GM19238 (cell line): ENCODE measurements around the gene MS4A3.
"Not testable (repeated sequence)": the region's sequence is repeated elsewhere in the genome, so short reads cannot be mapped to it uniquely, and the experiment has no call there.

Experiments
- DNase-seq: peaks from one replicate; pipeline ENCODE4 v3.0.0; 2011; ENCODE audit warnings: low spot score; ENCODE audit not compliant: insufficient read length

MS4A3 gene

GRCh38 chr11:60056349-60056969 lies at the start of gene MS4A3:
TSS of gene MS4A3 (plus strand) at chr11:60056665. CDS start at chr11:60061161, 4,496 bp downstream.
- DNase-seq: no peak

- no peak for DNase-seq
Measured at GRCh38 chr11:60016881-60017280, 39.6 kb upstream of the MS4A3 start, which contains the start of gene OOSP4B. TSS of gene OOSP4B (plus strand) at chr11:60017181.

- DNase-seq: no peak
Measured at GRCh38 chr11:60018058-60018457, 38.4 kb upstream of the MS4A3 start.

- not testable (repeated sequence) for DNase-seq
Measured at GRCh38 chr11:60020376-60020775, 36.1 kb upstream of the MS4A3 start.

- no peak for DNase-seq
Measured at GRCh38 chr11:60029015-60029632, 27.3 kb upstream of the MS4A3 start.

GRCh38 chr11:60040109-60040508 lies 16.4 kb upstream of the MS4A3 start, which contains the start of gene OOSP2:
TSS of gene OOSP2 (plus strand) at chr11:60040409. CDS start at chr11:60040460, 51 bp downstream.
- no peak for DNase-seq

- DNase-seq: not testable (repeated sequence)
Measured at GRCh38 chr11:60050422-60050821, 6.0 kb upstream of the MS4A3 start.

GRCh38 chr11:60050839-60051238 lies 5.6 kb upstream of the MS4A3 start:
- DNase-seq: not testable (repeated sequence)

- no peak for DNase-seq
Measured at GRCh38 chr11:60059052-60059451, 2.6 kb downstream of the MS4A3 start.

- no peak for DNase-seq
Measured at GRCh38 chr11:60059521-60060240, 3.2 kb downstream of the MS4A3 start.

GRCh38 chr11:60064111-60064510 lies 7.6 kb downstream of the MS4A3 start:
- DNase-seq: no peak

- no peak for DNase-seq
Measured at GRCh38 chr11:60065801-60066200, 9.3 kb downstream of the MS4A3 start.

- DNase-seq: no peak
Measured at GRCh38 chr11:60069450-60069849, 13.0 kb downstream of the MS4A3 start.

- DNase-seq: not testable (repeated sequence)
Measured at GRCh38 chr11:60071644-60072043, 15.2 kb downstream of the MS4A3 start.

- no peak for DNase-seq
Measured at GRCh38 chr11:60077216-60077817, 20.9 kb downstream of the MS4A3 start.

- DNase-seq: no peak
Measured at GRCh38 chr11:60077981-60078380, 21.5 kb downstream of the MS4A3 start.

GRCh38 chr11:60078745-60079144 lies 22.3 kb downstream of the MS4A3 start:
- DNase-seq: no peak

GRCh38 chr11:60080535-60080934 lies 24.1 kb downstream of the MS4A3 start:
- no peak for DNase-seq

GRCh38 chr11:60084631-60085273 lies 28.3 kb downstream of the MS4A3 start:
- no peak for DNase-seq

GRCh38 chr11:60085909-60086308 lies 29.4 kb downstream of the MS4A3 start:
- no peak for DNase-seq

GRCh38 chr11:60087239-60087638 lies 30.8 kb downstream of the MS4A3 start:
- no peak for DNase-seq
